Type B pancreatic cell (in vitro differentiated cells): ENCODE data around the gene CRTC2. TPM values are rescaled to one million over a fixed set of nuclear protein-coding genes. Genes with fewer than 3 reads are reported as not detected.

Source experiments
- DNase-seq: peaks from one replicate; pipeline ENCODE4 v3.0.0; 2021; ENCODE audit warnings: mixed read lengths; ENCODE audit not compliant: unreplicated experiment; ENCODE audit errors: extremely low spot score
- H3K27ac Mint-ChIP-seq: 2 replicates; pipeline ENCODE4 v1.8.0; 2021; ENCODE audit warnings: mild to moderate bottlenecking, mixed read lengths
- H3K27me3 Mint-ChIP-seq: 2 replicates; pipeline ENCODE4 v1.8.0; 2021; ENCODE audit warnings: mixed read lengths
- H3K36me3 Mint-ChIP-seq: 2 replicates; pipeline ENCODE4 v1.8.0; 2021; ENCODE audit warnings: mixed read lengths
- H3K4me1 Mint-ChIP-seq: one replicate; pipeline ENCODE4 v1.8.0; 2021; ENCODE audit warnings: mixed read lengths; ENCODE audit not compliant: unreplicated experiment
- H3K4me3 Mint-ChIP-seq: 2 replicates; pipeline ENCODE4 v1.8.0; 2021; ENCODE audit warnings: mild to moderate bottlenecking, mixed read lengths
- H3K9me3 Mint-ChIP-seq: 2 replicates; pipeline ENCODE4 v1.8.0; 2021; ENCODE audit warnings: mixed read lengths
- CTCF ChIP-seq: fragments of 200-600 bp; sonication (generic); conservative IDR thresholded peaks from 2 replicates; pipeline ENCODE4 v1.5.0; 2021; ENCODE audit warnings: antibody characterized with exemption, mild to moderate bottlenecking
- total RNA-seq: library from RNA; stranded (reverse); gene quantifications from 2 replicates; pipeline ENCODE4 v1.2.1, GENCODE V29; 2021; ENCODE audit warnings: low replicate concordance

The CRTC2 gene
- total RNA-seq, 1 donor from 2014 or later: 36.0 TPM

- H3K4me1 Mint-ChIP-seq: peaks cover 23% of the 10 kb centered on the region
- H3K27me3 Mint-ChIP-seq: no peaks in the 10 kb centered on the region
- peaks cover 6% of the 10 kb centered on the region for H3K36me3 Mint-ChIP-seq
- H3K4me3 Mint-ChIP-seq: no peak overlapping the region
- no peak for DNase-seq
- H3K27ac Mint-ChIP-seq: no peak overlapping the region
- no peaks in the 10 kb centered on the region for H3K9me3 Mint-ChIP-seq
- no peak for TF ChIP-seq CTCF
Measured at GRCh38 chr1:153954826-153955225, 3.6 kb downstream of the CRTC2 start.

GRCh38 chr1:153953859-153954365 is 4.5 kb downstream of the CRTC2 start:
- H3K27me3 Mint-ChIP-seq: no peaks in the 10 kb centered on the region
- H3K9me3 Mint-ChIP-seq: no peaks in the 10 kb centered on the region
- peak overlapping the region; percentile 7 for H3K4me3 Mint-ChIP-seq
- peaks cover 19% of the 10 kb centered on the region for H3K4me1 Mint-ChIP-seq
- no peak for TF ChIP-seq CTCF
- no peak for DNase-seq
- H3K27ac Mint-ChIP-seq: peak overlapping the region; percentile 33
- H3K36me3 Mint-ChIP-seq: peaks cover 6% of the 10 kb centered on the region

GRCh38 chr1:153951801-153952200 is 6.6 kb downstream of the CRTC2 start:
- Mint-ChIP-seq H3K4me3 (no peak overlapping the region), H3K27me3 (no peaks in the 10 kb centered on the region), H3K9me3 (no peaks in the 10 kb centered on the region), H3K4me1 (peaks cover 7% of the 10 kb centered on the region), H3K27ac (no peak overlapping the region), H3K36me3 (peaks cover 6% of the 10 kb centered on the region)
- no peak for DNase-seq
- no peak for TF ChIP-seq CTCF

GRCh38 chr1:153951183-153951582 is 7.2 kb downstream of the CRTC2 start:
- DNase-seq: no peak
- Mint-ChIP-seq H3K27ac (no peak overlapping the region), H3K4me1 (peaks cover 5% of the 10 kb centered on the region), H3K36me3 (peaks cover 6% of the 10 kb centered on the region), H3K4me3 (no peak overlapping the region), H3K9me3 (no peaks in the 10 kb centered on the region), H3K27me3 (no peaks in the 10 kb centered on the region)
- no peak for TF ChIP-seq CTCF

GRCh38 chr1:153946622-153947241 is 11.7 kb downstream of the CRTC2 start, which contains the start of gene DENND4B:
TSS of gene DENND4B (minus strand) at chr1:153946718. CDS start at chr1:153944374, 2,344 bp downstream.
- H3K9me3 Mint-ChIP-seq: no peaks in the 10 kb centered on the region
- peak; percentile 95 for TF ChIP-seq CTCF
- peaks cover 7% of the 10 kb centered on the region for H3K4me1 Mint-ChIP-seq
- no peaks in the 10 kb centered on the region for H3K27me3 Mint-ChIP-seq
- DNase-seq: peak; percentile 86
- H3K36me3 Mint-ChIP-seq: peaks cover 6% of the 10 kb centered on the region
- peak within 1 kb of the TSS; percentile 88 for H3K4me3 Mint-ChIP-seq
- H3K27ac Mint-ChIP-seq: peak within 1 kb of the TSS; percentile 79
